ENCODE results near the gene FOXC2.
A peak's percentile ranks its signal among the peaks of the same experiment; 100 is the strongest.

Gene FOXC2

DNA sequence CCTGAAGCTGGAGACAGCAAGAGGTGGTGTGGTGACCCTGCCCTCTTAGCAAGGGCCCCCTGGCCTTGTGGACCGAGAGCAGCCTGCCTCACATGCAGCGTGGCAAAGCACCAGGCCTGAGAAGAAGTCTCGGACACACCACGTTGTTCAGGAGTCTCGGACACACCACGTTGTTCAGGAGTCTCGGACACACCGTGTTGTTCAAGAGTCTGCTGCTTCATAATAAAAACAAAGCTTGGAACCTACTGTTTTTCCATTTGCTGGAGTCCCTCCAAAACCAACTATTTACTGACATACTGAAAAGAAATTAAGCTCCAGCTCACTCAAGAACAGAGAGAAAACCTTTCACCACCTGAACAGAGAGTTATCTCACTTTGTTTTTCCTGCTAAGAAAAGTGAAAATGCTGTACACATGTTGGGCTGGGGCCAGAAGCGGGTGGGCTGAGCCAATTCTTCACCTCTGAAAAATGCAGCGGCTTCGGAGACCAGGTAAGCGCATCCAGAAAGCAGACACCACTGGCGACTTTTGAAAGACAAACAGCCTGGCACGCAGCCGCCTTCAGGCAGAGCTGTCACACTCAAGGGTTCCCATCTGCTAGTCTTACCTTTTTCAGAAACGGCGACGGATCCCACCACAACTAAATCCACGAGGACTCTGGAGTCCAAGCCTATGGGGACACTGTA is 20.5 kb upstream of the FOXC2 start:
- Mint-ChIP-seq H3K4me1 (no peaks in the 10 kb centered on the region), H3K27ac (no peak overlapping the region), H3K9me3 (no peaks in the 10 kb centered on the region), H3K4me3 (no peak overlapping the region), H3K36me3 (peaks cover 9% of the 10 kb centered on the region), H3K27me3 (no peaks in the 10 kb centered on the region)

GRCh38 chr16:86546638-86547013 is 20.0 kb upstream of the FOXC2 start:
- Mint-ChIP-seq H3K36me3 (peaks cover 9% of the 10 kb centered on the region), H3K27ac (no peak overlapping the region), H3K27me3 (no peaks in the 10 kb centered on the region), H3K9me3 (no peaks in the 10 kb centered on the region), H3K4me3 (no peak overlapping the region), H3K4me1 (no peaks in the 10 kb centered on the region)

- H3K9me3 Mint-ChIP-seq = no peaks in the 10 kb centered on the region
- no peaks in the 10 kb centered on the region for H3K27me3 Mint-ChIP-seq
- no peak overlapping the region for H3K27ac Mint-ChIP-seq
- no peak overlapping the region for H3K4me3 Mint-ChIP-seq
- H3K4me1 Mint-ChIP-seq = peaks cover 2% of the 10 kb centered on the region
- H3K36me3 Mint-ChIP-seq = peaks cover 9% of the 10 kb centered on the region
Observed at GRCh38 chr16:86547286-86547685, 19.3 kb upstream of the FOXC2 start.

DNA sequence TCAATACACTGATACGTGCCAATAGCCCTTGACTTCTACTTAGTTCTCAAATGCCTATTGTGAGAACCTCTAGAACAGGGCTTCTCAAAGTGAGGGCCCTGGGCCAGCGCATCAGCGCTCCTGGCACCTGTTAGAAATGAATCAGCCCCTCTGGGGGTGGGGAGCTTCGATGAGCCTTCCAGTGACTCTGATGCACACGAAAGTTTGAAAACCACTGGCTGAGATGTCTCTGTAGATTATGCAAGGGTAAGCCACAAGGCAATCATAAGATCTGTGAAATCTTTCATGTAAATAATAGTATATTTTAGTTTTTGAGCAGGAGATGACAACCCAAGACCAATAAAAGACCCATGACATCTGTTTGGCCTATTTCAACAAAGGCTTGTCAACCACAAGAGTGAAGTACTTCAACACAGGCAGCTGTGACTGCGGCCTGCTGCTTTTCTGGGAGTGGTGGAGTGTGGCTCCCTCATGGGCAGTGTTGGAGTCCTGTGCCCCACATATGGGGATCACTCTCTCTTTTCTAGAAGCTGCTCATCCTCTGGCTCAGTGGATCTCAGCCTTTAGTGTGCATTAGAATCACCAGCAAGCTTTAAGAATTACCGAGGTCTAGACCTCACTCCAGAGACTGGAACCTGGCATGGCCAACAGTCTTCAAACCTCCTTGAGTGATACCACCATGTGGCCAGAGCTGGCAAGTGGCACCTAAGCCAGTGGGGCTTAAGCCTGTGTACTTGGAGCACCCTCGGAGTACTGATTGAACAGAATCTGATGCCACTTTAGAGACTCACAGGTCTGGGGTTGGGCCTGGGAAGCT is 17.3 kb upstream of the FOXC2 start:
- Mint-ChIP-seq H3K36me3 (peaks cover 9% of the 10 kb centered on the region), H3K27me3 (no peaks in the 10 kb centered on the region), H3K9me3 (no peaks in the 10 kb centered on the region), H3K4me3 (no peak overlapping the region), H3K27ac (no peak overlapping the region), H3K4me1 (peaks cover 17% of the 10 kb centered on the region)

DNA sequence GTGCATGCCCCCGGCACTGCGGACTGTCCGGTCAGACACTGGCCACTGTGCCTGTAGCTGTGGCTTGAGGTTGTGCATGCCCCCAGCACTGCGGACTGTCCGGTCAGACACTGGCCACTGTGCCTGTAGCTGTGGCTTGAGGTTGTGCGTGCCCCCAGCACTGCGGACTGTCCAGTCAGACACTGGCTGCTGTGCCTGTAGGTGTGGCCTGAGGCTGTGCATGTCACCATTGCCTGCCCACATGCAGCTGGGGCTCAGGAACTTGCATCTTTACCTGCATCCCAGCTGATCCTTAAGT is 16.8 kb upstream of the FOXC2 start:
- H3K4me1 Mint-ChIP-seq = peaks cover 19% of the 10 kb centered on the region
- no peak overlapping the region for H3K4me3 Mint-ChIP-seq
- H3K27me3 Mint-ChIP-seq = no peaks in the 10 kb centered on the region
- H3K9me3 Mint-ChIP-seq = no peaks in the 10 kb centered on the region
- H3K27ac Mint-ChIP-seq = no peak overlapping the region
- peaks cover 6% of the 10 kb centered on the region for H3K36me3 Mint-ChIP-seq

- Mint-ChIP-seq H3K36me3 (peaks cover 2% of the 10 kb centered on the region), H3K4me1 (peaks cover 21% of the 10 kb centered on the region), H3K27ac (no peak overlapping the region), H3K4me3 (no peak overlapping the region), H3K27me3 (no peaks in the 10 kb centered on the region), H3K9me3 (no peaks in the 10 kb centered on the region)
Observed at GRCh38 chr16:86550281-86550680, 16.3 kb upstream of the FOXC2 start.

GRCh38 chr16:86553356-86553755 is 13.3 kb upstream of the FOXC2 start:
- H3K36me3 Mint-ChIP-seq = peaks cover 2% of the 10 kb centered on the region
- H3K4me1 Mint-ChIP-seq = peaks cover 28% of the 10 kb centered on the region
- no peak overlapping the region for H3K27ac Mint-ChIP-seq

GRCh38 chr16:86554599-86554916 is 12.1 kb upstream of the FOXC2 start:
- no peaks in the 10 kb centered on the region for H3K9me3 Mint-ChIP-seq
- peaks cover 28% of the 10 kb centered on the region for H3K4me1 Mint-ChIP-seq
- peaks cover 2% of the 10 kb centered on the region for H3K36me3 Mint-ChIP-seq
- H3K4me3 Mint-ChIP-seq = peak overlapping the region; percentile 94
- peaks cover 5% of the 10 kb centered on the region for H3K27me3 Mint-ChIP-seq
- H3K27ac Mint-ChIP-seq = peak overlapping the region; percentile 99

More at GRCh38 chr16:86553356-86553755, 13.3 kb upstream of the FOXC2 start:
- peak overlapping the region; percentile 94 for H3K4me3 Mint-ChIP-seq
- peaks cover 2% of the 10 kb centered on the region for H3K27me3 Mint-ChIP-seq
- H3K9me3 Mint-ChIP-seq = no peaks in the 10 kb centered on the region

GRCh38 chr16:86554917-86555703 is 11.5 kb upstream of the FOXC2 start, which contains the start of gene MTHFSD:
MTHFSD (minus strand) TSS chr16:86555235; CDS start chr16:86555184, 51 bp downstream.
- Mint-ChIP-seq H3K27ac (peak within 1 kb of the TSS; percentile 99), H3K9me3 (no peaks in the 10 kb centered on the region), H3K4me3 (peak within 1 kb of the TSS; percentile 94), H3K4me1 (peaks cover 28% of the 10 kb centered on the region), H3K36me3 (peaks cover 2% of the 10 kb centered on the region), H3K27me3 (peaks cover 5% of the 10 kb centered on the region)

- Mint-ChIP-seq H3K4me1 (peaks cover 28% of the 10 kb centered on the region), H3K27ac (peak overlapping the region; percentile 99), H3K27me3 (peaks cover 6% of the 10 kb centered on the region), H3K9me3 (no peaks in the 10 kb centered on the region), H3K36me3 (peaks cover 2% of the 10 kb centered on the region), H3K4me3 (peak overlapping the region; percentile 94)
Observed at GRCh38 chr16:86555704-86556075, 10.9 kb upstream of the FOXC2 start.

- H3K4me3 Mint-ChIP-seq = no peak overlapping the region
- H3K4me1 Mint-ChIP-seq = peaks cover 28% of the 10 kb centered on the region
- no peak overlapping the region for H3K27ac Mint-ChIP-seq
- peaks cover 2% of the 10 kb centered on the region for H3K36me3 Mint-ChIP-seq
- peaks cover 9% of the 10 kb centered on the region for H3K27me3 Mint-ChIP-seq
- no peaks in the 10 kb centered on the region for H3K9me3 Mint-ChIP-seq
Observed at GRCh38 chr16:86556576-86556975, 10.1 kb upstream of the FOXC2 start.

DNA sequence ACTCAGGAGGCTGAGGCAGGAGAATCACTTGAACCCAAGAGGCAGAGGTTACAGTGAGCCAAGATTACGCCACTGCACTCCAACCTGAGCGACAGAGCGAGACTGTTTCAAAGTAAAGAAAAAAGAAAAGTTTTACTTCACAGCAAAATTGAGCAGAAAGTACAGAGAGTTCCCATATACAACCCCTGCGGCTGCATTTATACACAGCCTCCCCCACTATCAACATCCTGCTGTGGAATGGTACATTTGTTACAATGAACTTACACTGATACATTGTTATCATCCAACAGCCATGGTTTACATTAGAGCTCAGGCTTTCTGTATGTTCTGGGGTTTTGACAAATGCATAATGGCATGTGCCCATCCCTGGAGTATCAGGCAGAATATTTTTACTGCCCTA is 9.0 kb upstream of the FOXC2 start:
- H3K9me3 Mint-ChIP-seq = no peaks in the 10 kb centered on the region
- H3K4me3 Mint-ChIP-seq = no peak overlapping the region
- peaks cover 12% of the 10 kb centered on the region for H3K27me3 Mint-ChIP-seq
- peaks cover 23% of the 10 kb centered on the region for H3K4me1 Mint-ChIP-seq
- H3K27ac Mint-ChIP-seq = no peak overlapping the region
- peaks cover under 1% of the 10 kb centered on the region for H3K36me3 Mint-ChIP-seq

GRCh38 chr16:86558355-86559193 is 8.1 kb upstream of the FOXC2 start:
- no peak overlapping the region for H3K4me3 Mint-ChIP-seq
- no peak overlapping the region for H3K27ac Mint-ChIP-seq
- H3K36me3 Mint-ChIP-seq = no peaks in the 10 kb centered on the region
- H3K4me1 Mint-ChIP-seq = peaks cover 21% of the 10 kb centered on the region
- no peaks in the 10 kb centered on the region for H3K9me3 Mint-ChIP-seq
- H3K27me3 Mint-ChIP-seq = peaks cover 15% of the 10 kb centered on the region

- Mint-ChIP-seq H3K4me1 (peaks cover 22% of the 10 kb centered on the region), H3K9me3 (no peaks in the 10 kb centered on the region), H3K4me3 (no peak overlapping the region), H3K27ac (no peak overlapping the region), H3K36me3 (no peaks in the 10 kb centered on the region), H3K27me3 (peaks cover 25% of the 10 kb centered on the region)
Observed at GRCh38 chr16:86559802-86560305, 6.8 kb upstream of the FOXC2 start.

DNA sequence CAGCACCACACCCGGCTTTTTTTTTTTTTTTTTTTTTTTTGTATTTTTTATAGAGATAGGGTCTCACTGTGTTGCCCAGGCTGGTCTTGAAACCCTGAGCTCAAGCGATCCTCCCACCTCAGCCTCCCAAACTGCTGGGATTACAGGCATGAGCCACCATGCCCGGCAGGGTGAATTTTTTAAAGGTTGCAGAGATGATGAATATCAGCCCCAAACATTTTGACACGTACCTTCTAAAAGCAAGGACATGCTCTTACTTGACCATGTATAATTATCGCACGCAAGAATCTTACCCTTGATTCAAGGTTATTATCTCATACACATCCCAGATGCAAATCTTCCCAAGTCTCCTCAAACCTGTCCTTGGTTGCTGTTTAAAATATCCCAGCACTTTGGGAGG is 4.3 kb upstream of the FOXC2 start:
- H3K4me1 Mint-ChIP-seq = peaks cover 25% of the 10 kb centered on the region
- H3K27ac Mint-ChIP-seq = no peak overlapping the region
- H3K4me3 Mint-ChIP-seq = no peak overlapping the region
- no peaks in the 10 kb centered on the region for H3K9me3 Mint-ChIP-seq
- H3K36me3 Mint-ChIP-seq = no peaks in the 10 kb centered on the region
- peaks cover 33% of the 10 kb centered on the region for H3K27me3 Mint-ChIP-seq
